Keratinocyte (primary cell): ENCODE data around the gene DAB1. TPM values are rescaled to one million over a fixed set of nuclear protein-coding genes. Genes with fewer than 3 reads are reported as not detected.

ENCODE experiments used
- DNase-seq: peaks from one replicate; pipeline ENCODE4 v3.0.0-alpha.2; 2011; ENCODE audit warnings: low read depth, missing footprints, low spot score
- FAIRE-seq: peaks from 2 replicates; lab custom pipeline; 2011; peaks lifted over from hg19 to GRCh38; lab: Jason Lieb, UNC
- H2AFZ ChIP-seq: 2 replicates; pipeline ENCODE4 v1.6.0; 2012; ENCODE audit warnings: low read length, control low read depth, inconsistent platforms; ENCODE audit not compliant: control insufficient read depth
- H3K27ac ChIP-seq: 2 replicates; pipeline ENCODE4 v1.5.1; 2011; ENCODE audit warnings: low read length; ENCODE audit not compliant: control insufficient read depth, insufficient read depth
- H3K27me3 ChIP-seq: 3 replicates; pipeline ENCODE4 v1.6.0; 2011; ENCODE audit warnings: low read length; ENCODE audit not compliant: control insufficient read depth, insufficient read depth; ENCODE audit errors: extremely low read depth
- H3K36me3 ChIP-seq, 2 experiments: 2 replicates in 1 of 2; 3 replicates in 1 of 2; pipeline ENCODE4 v1.5.1; 2011; ENCODE audit warnings: low read length in 2 of 2, mild to moderate bottlenecking in 1 of 2; ENCODE audit not compliant: control insufficient read depth in 2 of 2, insufficient read depth in 2 of 2; ENCODE audit errors: extremely low read depth in 1 of 2
- H3K4me1 ChIP-seq: 3 replicates; pipeline ENCODE4 v1.5.1; 2011; ENCODE audit warnings: low read length; ENCODE audit not compliant: control insufficient read depth, insufficient read depth; ENCODE audit errors: extremely low read depth
- H3K4me2 ChIP-seq: 3 replicates; pipeline ENCODE4 v1.6.0; 2011; ENCODE audit warnings: low read depth, low read length; ENCODE audit not compliant: control insufficient read depth, insufficient read depth; ENCODE audit errors: extremely low read depth
- H3K4me3 ChIP-seq, 3 experiments: fragments of 200-600 bp in 1 of 3; sonication (generic) in 1 of 3; 2 replicates in 2 of 3; 3 replicates in 1 of 3; pipeline ENCODE4 v1.5.1; 2011 to 2016; ENCODE audit warnings: low read length in 3 of 3, mild to moderate bottlenecking in 3 of 3, control low read depth in 2 of 3, inconsistent platforms in 1 of 3, low read depth in 1 of 3, mixed read lengths in 1 of 3, mixed run types in 1 of 3, moderate library complexity in 1 of 3; ENCODE audit not compliant: control insufficient read depth in 2 of 3, insufficient read depth in 2 of 3; ENCODE audit errors: extremely low read depth in 1 of 3
- H3K79me2 ChIP-seq: 2 replicates; pipeline ENCODE4 v1.6.0; 2012; ENCODE audit warnings: low read length; ENCODE audit not compliant: control insufficient read depth, insufficient read depth
- H3K9ac ChIP-seq: 3 replicates; pipeline ENCODE4 v1.6.0; 2011; ENCODE audit warnings: low read length; ENCODE audit not compliant: control insufficient read depth, insufficient read depth; ENCODE audit errors: extremely low read depth
- H3K9me1 ChIP-seq: 3 replicates; pipeline ENCODE4 v1.6.0; 2011; ENCODE audit warnings: low read length; ENCODE audit not compliant: control insufficient read depth, insufficient read depth; ENCODE audit errors: extremely low read depth
- H3K9me3 ChIP-seq: 2 replicates; pipeline ENCODE4 v1.5.1; 2012; ENCODE audit warnings: low read depth, low read length; ENCODE audit not compliant: control insufficient read depth
- H4K20me1 ChIP-seq: 3 replicates; pipeline ENCODE4 v1.6.0; 2011; ENCODE audit warnings: low read length; ENCODE audit not compliant: control insufficient read depth, insufficient read depth; ENCODE audit errors: extremely low read depth
- EZH2 ChIP-seq: IDR thresholded peaks from one replicate; pipeline ENCODE4 v1.6.1; 2012; ENCODE audit warnings: inconsistent platforms, mild to moderate bottlenecking, low read length, moderate library complexity
- dilution Hi-C: fragments of 300-500 bp; cut with MboI; formaldehyde crosslinking; loops from one replicate; pipeline ENCODE4 v1.7.0; 2020; ENCODE audit warnings: low sequenced_read_pairs; ENCODE audit not compliant: extremely low pct_ligation_motif_present
- polyA plus RNA-seq, 5 experiments: library from polyadenylated mRNA; depleted of rRNA in 3 of 5; stranded (reverse) in 3 of 5; stranded (forward) in 1 of 5; unstranded in 1 of 5; fragments of >200 nt; gene quantifications; 1 replicate in 1 of 5; 2 replicates in 3 of 5; 3 replicates in 1 of 5; pipeline versions ENCODE4 v1.2.1 to v1.2.3, GENCODE V29; 2011 to 2012; ENCODE audit warnings: missing spikeins in 2 of 5, low read depth in 1 of 5, low replicate concordance in 1 of 5
- TF ChIP-seq, protein P1 (sequence below), 3 experiments: IDR thresholded peaks in 1 of 3; conservative IDR thresholded peaks in 1 of 3; optimal IDR thresholded peaks in 1 of 3; 2 replicates in 2 of 3; 3 replicates in 1 of 3; pipeline versions ENCODE3 to v1.5.1; 2011; ENCODE audit warnings: low read length in 3 of 3, mild to moderate bottlenecking in 3 of 3, moderate library complexity in 2 of 3, control low read depth in 1 of 3, inconsistent platforms in 1 of 3; ENCODE audit not compliant: insufficient read depth in 2 of 3; ENCODE audit errors: extremely low read depth in 1 of 3

DAB1 gene
- polyA plus RNA-seq, 1 donor (not counting 4 experiments of a cell fraction or from before 2014, with no cell fraction given) = 0.01 TPM

DNA sequence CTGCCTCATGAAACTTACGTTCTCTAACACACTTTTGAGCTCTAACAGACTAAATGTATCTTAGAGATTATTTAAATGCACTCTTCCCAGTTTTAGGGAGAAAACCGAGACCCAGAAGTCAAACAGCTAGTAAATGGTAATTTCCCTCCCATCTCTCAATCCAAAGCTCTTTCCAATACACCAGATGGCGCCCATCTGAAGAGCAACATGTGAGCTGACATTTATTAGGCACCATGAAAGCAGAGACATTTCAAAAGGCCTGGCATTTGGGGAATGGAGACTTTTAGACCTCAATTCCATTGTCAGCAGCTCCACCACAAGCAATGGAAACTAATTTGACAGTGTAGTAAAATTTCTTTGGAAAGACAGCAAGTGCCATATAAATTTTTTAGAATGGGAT is 191.4 kb downstream of the DAB1 start:
- no peak overlapping the region for H2AFZ ChIP-seq
- no peaks in the 10 kb centered on the region for H3K27me3 ChIP-seq
- no peaks in the 10 kb centered on the region for H3K36me3 ChIP-seq
- no peaks in the 10 kb centered on the region for H3K9me1 ChIP-seq
- no peaks in the 10 kb centered on the region for H3K4me1 ChIP-seq
- H3K4me2 ChIP-seq = no peak overlapping the region
- no peaks in the 10 kb centered on the region for H3K79me2 ChIP-seq
- no peaks in the 10 kb centered on the region for H3K9me3 ChIP-seq
- H4K20me1 ChIP-seq = no peaks in the 10 kb centered on the region
- H3K27ac ChIP-seq = no peak overlapping the region
- TF ChIP-seq EZH2 = no peak
- TF ChIP-seq, protein P1, sequence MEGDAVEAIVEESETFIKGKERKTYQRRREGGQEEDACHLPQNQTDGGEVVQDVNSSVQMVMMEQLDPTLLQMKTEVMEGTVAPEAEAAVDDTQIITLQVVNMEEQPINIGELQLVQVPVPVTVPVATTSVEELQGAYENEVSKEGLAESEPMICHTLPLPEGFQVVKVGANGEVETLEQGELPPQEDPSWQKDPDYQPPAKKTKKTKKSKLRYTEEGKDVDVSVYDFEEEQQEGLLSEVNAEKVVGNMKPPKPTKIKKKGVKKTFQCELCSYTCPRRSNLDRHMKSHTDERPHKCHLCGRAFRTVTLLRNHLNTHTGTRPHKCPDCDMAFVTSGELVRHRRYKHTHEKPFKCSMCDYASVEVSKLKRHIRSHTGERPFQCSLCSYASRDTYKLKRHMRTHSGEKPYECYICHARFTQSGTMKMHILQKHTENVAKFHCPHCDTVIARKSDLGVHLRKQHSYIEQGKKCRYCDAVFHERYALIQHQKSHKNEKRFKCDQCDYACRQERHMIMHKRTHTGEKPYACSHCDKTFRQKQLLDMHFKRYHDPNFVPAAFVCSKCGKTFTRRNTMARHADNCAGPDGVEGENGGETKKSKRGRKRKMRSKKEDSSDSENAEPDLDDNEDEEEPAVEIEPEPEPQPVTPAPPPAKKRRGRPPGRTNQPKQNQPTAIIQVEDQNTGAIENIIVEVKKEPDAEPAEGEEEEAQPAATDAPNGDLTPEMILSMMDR (optimal IDR thresholded peaks at IDR 0.05 in 1 of 3, IDR thresholded peaks at IDR 0.05 in 1 of 3, conservative IDR thresholded peaks at IDR 0.05 in 1 of 3; ENCODE audit: extremely low read depth in 1 of 3, insufficient read depth in 2 of 3, low read length in 3 of 3) = peak; percentile 14 to 50 (median 33)
- DNase-seq = no peak
- H3K9ac ChIP-seq = no peak overlapping the region
- H3K4me3 ChIP-seq = no peak overlapping the region
- dilution Hi-C loops = no loop called here
- FAIRE-seq = no peak

DNA sequence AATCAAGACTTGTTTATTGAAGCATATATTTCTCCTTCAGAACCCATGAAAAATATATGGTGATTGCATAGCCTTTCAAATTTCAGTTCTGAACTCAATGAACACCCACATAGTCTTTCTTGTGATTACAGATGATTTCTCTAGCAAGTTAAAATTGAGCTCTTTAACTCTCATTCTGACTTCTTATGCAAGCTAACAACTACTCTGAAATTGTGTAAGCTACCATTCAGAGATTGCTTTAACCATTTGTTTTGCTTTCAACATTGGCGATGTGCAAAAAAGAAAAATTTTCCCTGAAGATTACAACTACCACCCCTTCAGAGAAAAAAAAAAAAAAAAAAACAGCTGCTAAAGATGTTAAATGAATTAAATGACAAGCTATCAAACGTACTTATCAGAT is 193.9 kb downstream of the DAB1 start:
- no peaks in the 10 kb centered on the region for H3K79me2 ChIP-seq
- H3K4me2 ChIP-seq = no peak overlapping the region
- dilution Hi-C loops = no loop called here
- H3K9ac ChIP-seq = no peak overlapping the region
- no peaks in the 10 kb centered on the region for H3K36me3 ChIP-seq
- TF ChIP-seq, protein P1 (optimal IDR thresholded peaks at IDR 0.05 in 1 of 3, IDR thresholded peaks at IDR 0.05 in 1 of 3, conservative IDR thresholded peaks at IDR 0.05 in 1 of 3; ENCODE audit: extremely low read depth in 1 of 3, insufficient read depth in 2 of 3, low read length in 3 of 3) = no peak
- TF ChIP-seq EZH2 = no peak
- H4K20me1 ChIP-seq = no peaks in the 10 kb centered on the region
- no peaks in the 10 kb centered on the region for H3K9me1 ChIP-seq
- no peaks in the 10 kb centered on the region for H3K27me3 ChIP-seq
- no peak overlapping the region for H3K27ac ChIP-seq
- H3K4me1 ChIP-seq = no peaks in the 10 kb centered on the region
- H2AFZ ChIP-seq = no peak overlapping the region
- FAIRE-seq = no peak
- H3K4me3 ChIP-seq = no peak overlapping the region
- H3K9me3 ChIP-seq = no peaks in the 10 kb centered on the region
- DNase-seq = no peak
